Measurements from ENCODE around the gene CLIC5. TPM values are rescaled to one million over a fixed set of nuclear protein-coding genes. Genes with fewer than 3 reads are reported as not detected.

The CLIC5 gene
- total and polyA plus RNA-seq, 2 donors (not counting 1 experiment from before 2014, with no cell fraction given): 0.96 to 0.97 TPM

GRCh38 chr6:45987856-45988255 is 27.8 kb downstream of the CLIC5 start:
- Histone ChIP-seq H3K79me2 (ENCODE audit: control insufficient read depth, insufficient read depth, low read length) (no peaks in the 10 kb centered on the region), H3K9me3 (ENCODE audit: control extremely low read depth in 1 of 3, control insufficient read depth in 2 of 3, insufficient read depth in 1 of 3, low read length in 2 of 3) (no peaks in the 10 kb centered on the region), H3K36me3 (replicated peaks in 1 of 2; ENCODE audit: control extremely low read depth in 1 of 2, control insufficient read depth in 1 of 2, extremely low read depth in 1 of 2, insufficient read depth in 2 of 2, low read length in 1 of 2) (no peaks in the 10 kb centered on the region), H3K9ac (ENCODE audit: low read length) (no peak overlapping the region), H3K27ac (ENCODE audit: low read length in 2 of 2) (no peak overlapping the region), H3K4me3 (ENCODE audit: control extremely low read depth in 1 of 5, extremely low read depth in 1 of 5, insufficient read depth in 1 of 5, low read depth in 2 of 5, low read length in 4 of 5) (no peak overlapping the region), H2AFZ (ENCODE audit: insufficient read depth, low read depth, low read length, poor library complexity, severe bottlenecking) (no peak overlapping the region), H3K4me2 (replicated peaks; ENCODE audit: low read depth, low read length, poor library complexity, severe bottlenecking) (no peak overlapping the region), H3K27me3 (replicated peaks in 1 of 4; ENCODE audit: control extremely low read depth in 1 of 4, control insufficient read depth in 3 of 4, insufficient read depth in 4 of 4, low read length in 3 of 4) (no peaks in the 10 kb centered on the region), H3K4me1 (ENCODE audit: control insufficient read depth in 2 of 2, insufficient read depth in 2 of 2, low read length in 2 of 2) (no peaks in the 10 kb centered on the region), H4K20me1 (ENCODE audit: control insufficient read depth, insufficient read depth, low read length, poor library complexity, severe bottlenecking) (no peaks in the 10 kb centered on the region)
- no peak for ATAC-seq (ENCODE audit: low read depth)
- CTCF ChIA-PET: no interaction called here
- H3K27me3 Mint-ChIP-seq: no peaks in the 10 kb centered on the region
- H3K9me3 Mint-ChIP-seq (ENCODE audit: insufficient read depth): peaks cover 3% of the 10 kb centered on the region
- no CpG with 5 or more reads among the region's 1 CpG for WGBS (ENCODE audit: insufficient coverage)
- TF ChIP-seq, protein P1, sequence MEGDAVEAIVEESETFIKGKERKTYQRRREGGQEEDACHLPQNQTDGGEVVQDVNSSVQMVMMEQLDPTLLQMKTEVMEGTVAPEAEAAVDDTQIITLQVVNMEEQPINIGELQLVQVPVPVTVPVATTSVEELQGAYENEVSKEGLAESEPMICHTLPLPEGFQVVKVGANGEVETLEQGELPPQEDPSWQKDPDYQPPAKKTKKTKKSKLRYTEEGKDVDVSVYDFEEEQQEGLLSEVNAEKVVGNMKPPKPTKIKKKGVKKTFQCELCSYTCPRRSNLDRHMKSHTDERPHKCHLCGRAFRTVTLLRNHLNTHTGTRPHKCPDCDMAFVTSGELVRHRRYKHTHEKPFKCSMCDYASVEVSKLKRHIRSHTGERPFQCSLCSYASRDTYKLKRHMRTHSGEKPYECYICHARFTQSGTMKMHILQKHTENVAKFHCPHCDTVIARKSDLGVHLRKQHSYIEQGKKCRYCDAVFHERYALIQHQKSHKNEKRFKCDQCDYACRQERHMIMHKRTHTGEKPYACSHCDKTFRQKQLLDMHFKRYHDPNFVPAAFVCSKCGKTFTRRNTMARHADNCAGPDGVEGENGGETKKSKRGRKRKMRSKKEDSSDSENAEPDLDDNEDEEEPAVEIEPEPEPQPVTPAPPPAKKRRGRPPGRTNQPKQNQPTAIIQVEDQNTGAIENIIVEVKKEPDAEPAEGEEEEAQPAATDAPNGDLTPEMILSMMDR (IDR thresholded peaks at IDR 0.05): no peak
- no peak for TF ChIP-seq EZH2 (IDR thresholded peaks at IDR 0.05; ENCODE audit: borderline replicate concordance, insufficient read depth, low read depth, low read length, poor library complexity, severe bottlenecking)
- no peak overlapping the region for H3K27ac Mint-ChIP-seq
- intact Hi-C loops (cut with micrococcal nuclease): no loop called here
- no peaks in the 10 kb centered on the region for H3K4me1 Mint-ChIP-seq
- POLR2A ChIA-PET: no interaction called here
- no peak for DNase-seq
- no peak overlapping the region for H3K4me3 Mint-ChIP-seq

DNA sequence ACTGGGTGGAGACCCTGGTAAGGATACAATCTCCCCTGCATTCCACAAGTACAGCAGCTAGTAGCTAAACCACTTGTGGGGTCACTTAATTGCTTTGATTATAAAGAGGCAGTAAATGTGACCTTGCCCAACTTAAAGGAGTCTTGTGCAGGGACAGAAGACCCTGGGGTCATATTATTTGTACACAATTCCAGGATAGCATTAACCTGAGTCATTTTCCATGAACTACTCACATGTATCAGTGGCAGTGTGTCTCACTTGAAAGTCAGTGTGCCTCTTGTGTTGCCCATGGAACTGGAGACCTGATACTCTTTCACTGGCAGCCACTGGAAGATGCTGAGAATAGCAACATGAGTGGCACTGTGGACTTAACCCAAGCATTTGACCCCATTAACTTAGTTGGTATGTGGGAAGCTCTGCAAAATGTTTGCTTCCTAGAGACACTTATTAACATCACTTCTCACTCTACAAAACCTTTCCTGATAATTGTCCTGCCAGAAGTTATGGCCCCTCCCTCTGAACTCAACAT is 28.9 kb downstream of the CLIC5 start:
- no peaks in the 10 kb centered on the region for H3K9me3 ChIP-seq (ENCODE audit: control extremely low read depth in 1 of 3, control insufficient read depth in 2 of 3, insufficient read depth in 1 of 3, low read length in 2 of 3)
- H3K27me3 ChIP-seq (replicated peaks in 1 of 4; ENCODE audit: control extremely low read depth in 1 of 4, control insufficient read depth in 3 of 4, insufficient read depth in 4 of 4, low read length in 3 of 4): no peaks in the 10 kb centered on the region
- no peaks in the 10 kb centered on the region for H3K79me2 ChIP-seq (ENCODE audit: control insufficient read depth, insufficient read depth, low read length)
- H3K9ac ChIP-seq (ENCODE audit: low read length): no peak overlapping the region
- no peak overlapping the region for H3K4me2 ChIP-seq (replicated peaks; ENCODE audit: low read depth, low read length, poor library complexity, severe bottlenecking)
- CTCF ChIA-PET: no interaction called here
- H3K27ac Mint-ChIP-seq: no peak overlapping the region
- H3K9me3 Mint-ChIP-seq (ENCODE audit: insufficient read depth): peaks cover 3% of the 10 kb centered on the region
- ATAC-seq (ENCODE audit: low read depth) (no peak), DNase-seq (no peak)
- no peaks in the 10 kb centered on the region for H3K27me3 Mint-ChIP-seq
- TF ChIP-seq, protein P1 (IDR thresholded peaks at IDR 0.05): no peak
- TF ChIP-seq EZH2 (IDR thresholded peaks at IDR 0.05; ENCODE audit: borderline replicate concordance, insufficient read depth, low read depth, low read length, poor library complexity, severe bottlenecking): no peak
- no peaks in the 10 kb centered on the region for H3K4me1 Mint-ChIP-seq
- H3K36me3 ChIP-seq (replicated peaks in 1 of 2; ENCODE audit: control extremely low read depth in 1 of 2, control insufficient read depth in 1 of 2, extremely low read depth in 1 of 2, insufficient read depth in 2 of 2, low read length in 1 of 2): no peaks in the 10 kb centered on the region
- no peaks in the 10 kb centered on the region for H4K20me1 ChIP-seq (ENCODE audit: control insufficient read depth, insufficient read depth, low read length, poor library complexity, severe bottlenecking)
- POLR2A ChIA-PET: no interaction called here
- no peak overlapping the region for H2AFZ ChIP-seq (ENCODE audit: insufficient read depth, low read depth, low read length, poor library complexity, severe bottlenecking)
- no peaks in the 10 kb centered on the region for H3K4me1 ChIP-seq (ENCODE audit: control insufficient read depth in 2 of 2, insufficient read depth in 2 of 2, low read length in 2 of 2)
- no peak overlapping the region for H3K4me3 ChIP-seq (ENCODE audit: control extremely low read depth in 1 of 5, extremely low read depth in 1 of 5, insufficient read depth in 1 of 5, low read depth in 2 of 5, low read length in 4 of 5)
- no peak overlapping the region for H3K27ac ChIP-seq (ENCODE audit: low read length in 2 of 2)
- intact Hi-C loops (cut with micrococcal nuclease): no loop called here
- no peak overlapping the region for H3K4me3 Mint-ChIP-seq

Data from B cell (primary cell).